Trophoblast cell (in vitro differentiated cells and primary cell): ENCODE results near the gene CARF.

ENCODE experiments used
- DNase-seq, 2 donors: peaks; one replicate each; pipeline ENCODE4 v3.0.0-alpha.2; 2016
- H2AFZ ChIP-seq: 2 replicates; pipeline ENCODE4 v1.6.1; 2013; ENCODE audit warnings: low read length, moderate library complexity, mild to moderate bottlenecking; ENCODE audit not compliant: insufficient read depth, poor library complexity
- H2AK5ac ChIP-seq: 2 replicates; pipeline ENCODE4 v1.6.1; 2013; ENCODE audit warnings: mild to moderate bottlenecking, low read length
- H2BK120ac ChIP-seq: 2 replicates; pipeline ENCODE4 v1.6.1; 2013; ENCODE audit warnings: low read length, mild to moderate bottlenecking, moderate library complexity; ENCODE audit not compliant: insufficient read depth, poor library complexity
- H2BK12ac ChIP-seq: 2 replicates; pipeline ENCODE4 v1.6.1; 2013; ENCODE audit warnings: mild to moderate bottlenecking, low read length, moderate library complexity
- H2BK5ac ChIP-seq: 2 replicates; pipeline ENCODE4 v1.6.1; 2013; ENCODE audit warnings: low read length, low read depth, moderate library complexity, mild to moderate bottlenecking; ENCODE audit not compliant: poor library complexity
- H3K14ac ChIP-seq: 2 replicates; pipeline ENCODE4 v1.6.1; 2013; ENCODE audit warnings: mild to moderate bottlenecking, low read length
- H3K18ac ChIP-seq: 2 replicates; pipeline ENCODE4 v1.6.1; 2013; ENCODE audit warnings: mild to moderate bottlenecking, low read length
- H3K23ac ChIP-seq: 2 replicates; pipeline ENCODE4 v1.6.1; 2013; ENCODE audit warnings: low read length
- H3K27ac ChIP-seq: 2 replicates; pipeline ENCODE4 v1.5.1; 2013; ENCODE audit warnings: low read depth, mild to moderate bottlenecking, inconsistent platforms, low read length, moderate library complexity
- H3K27me3 ChIP-seq: 2 replicates; pipeline ENCODE4 v1.6.1; 2013; ENCODE audit warnings: inconsistent platforms, mild to moderate bottlenecking, low read length, moderate library complexity; ENCODE audit not compliant: insufficient read depth
- H3K36me3 ChIP-seq, 2 experiments: 1 replicate in 1 of 2; 2 replicates in 1 of 2; pipeline ENCODE4 v1.6.1; 2013; ENCODE audit warnings: low read length in 2 of 2, mild to moderate bottlenecking in 2 of 2, moderate library complexity in 1 of 2; ENCODE audit not compliant: insufficient read depth in 2 of 2, control insufficient read depth in 1 of 2
- H3K4ac ChIP-seq: 2 replicates; pipeline ENCODE4 v1.6.1; 2013; ENCODE audit warnings: low read depth, mild to moderate bottlenecking, low read length, moderate library complexity
- H3K4me1 ChIP-seq, 2 experiments: 1 replicate in 1 of 2; 2 replicates in 1 of 2; pipeline ENCODE4 v1.6.1; 2013; ENCODE audit warnings: low read length in 2 of 2, mild to moderate bottlenecking in 2 of 2, moderate library complexity in 1 of 2; ENCODE audit not compliant: insufficient read depth in 2 of 2, control insufficient read depth in 1 of 2
- H3K4me2 ChIP-seq: 2 replicates; pipeline ENCODE4 v1.6.1; 2013; ENCODE audit warnings: inconsistent platforms, mild to moderate bottlenecking, low read length, moderate library complexity
- H3K4me3 ChIP-seq: 2 replicates; pipeline ENCODE4 v1.5.1; 2013; ENCODE audit warnings: mild to moderate bottlenecking, low read depth, low read length, inconsistent platforms
- H3K79me1 ChIP-seq: one replicate; pipeline ENCODE4 v1.6.1; 2013; ENCODE audit warnings: low read length
- H3K79me2 ChIP-seq: 2 replicates; pipeline ENCODE4 v1.6.1; 2013; ENCODE audit warnings: low read length, mild to moderate bottlenecking; ENCODE audit not compliant: control insufficient read depth, insufficient read depth, poor library complexity
- H3K9ac ChIP-seq: 2 replicates; pipeline ENCODE4 v1.6.1; 2013; ENCODE audit warnings: mild to moderate bottlenecking, low read length
- H3K9me3 ChIP-seq: 2 replicates; pipeline ENCODE4 v1.6.1; 2013; ENCODE audit warnings: low read depth, mild to moderate bottlenecking, control low read depth, inconsistent platforms, low read length; ENCODE audit not compliant: insufficient read depth
- H4K12ac ChIP-seq: 2 replicates; pipeline ENCODE4 v1.6.1; 2013; ENCODE audit warnings: low read depth, mild to moderate bottlenecking, low read length, moderate library complexity
- H4K8ac ChIP-seq: 2 replicates; pipeline ENCODE4 v1.6.1; 2013; ENCODE audit warnings: low read depth, mild to moderate bottlenecking, low read length, moderate library complexity
- H4K91ac ChIP-seq: one replicate; pipeline ENCODE4 v1.6.1; 2013; ENCODE audit warnings: low read depth, mild to moderate bottlenecking, low read length, moderate library complexity
- WGBS: extraction: QIAGEN DNeasy Blood & Tissue Kit; methylation state at CpG from one replicate; pipeline ENCODE4 v1.1.7; 2013; ENCODE audit warnings: missing lambda C conversion rate; ENCODE audit not compliant: insufficient read length, insufficient coverage; ENCODE audit errors: extremely low coverage; 5-methylcytosine and 5-hydroxymethylcytosine counted together

The CARF gene

GRCh38 chr2:202877699-202878098 lies 34.4 kb upstream of the CARF start:
- Histone ChIP-seq H3K4me3 (no peak overlapping the region), H3K27ac (no peak overlapping the region), H4K8ac (no peak overlapping the region), H3K23ac (no peak overlapping the region), H3K9ac (no peak overlapping the region), H2AFZ (no peak overlapping the region), H3K18ac (no peak overlapping the region), H3K79me2 (no peaks in the 10 kb centered on the region), H2BK12ac (no peak overlapping the region), H4K12ac (no peak overlapping the region), H2BK120ac (no peak overlapping the region), H3K14ac (no peak overlapping the region), H3K79me1 (no peaks in the 10 kb centered on the region), H3K4ac (no peak overlapping the region), H3K36me3 (peaks cover 9 to 10% of the 10 kb centered on the region in 2 experiments), H2BK5ac (no peak overlapping the region), H3K4me1 (no peaks in the 10 kb centered on the region), H3K9me3 (no peaks in the 10 kb centered on the region), H4K91ac (no peak overlapping the region), H3K27me3 (no peaks in the 10 kb centered on the region), H3K4me2 (no peak overlapping the region), H2AK5ac (no peak overlapping the region)
- WGBS = no CpG with 5 or more reads among the region's 2 CpGs
- DNase-seq = no peak

- H2BK12ac ChIP-seq = no peak overlapping the region
- no peak overlapping the region for H3K4ac ChIP-seq
- H3K18ac ChIP-seq = no peak overlapping the region
- H4K91ac ChIP-seq = no peak overlapping the region
- no peaks in the 10 kb centered on the region for H3K4me1 ChIP-seq
- no peaks in the 10 kb centered on the region for H3K79me1 ChIP-seq
- H2AFZ ChIP-seq = no peak overlapping the region
- H2AK5ac ChIP-seq = no peak overlapping the region
- no peak overlapping the region for H3K4me3 ChIP-seq
- H2BK120ac ChIP-seq = no peak overlapping the region
- no peak for DNase-seq
- H4K12ac ChIP-seq = no peak overlapping the region
- no peaks in the 10 kb centered on the region for H3K9me3 ChIP-seq
- no CpG with 5 or more reads among the region's 4 CpGs for WGBS
- H2BK5ac ChIP-seq = no peak overlapping the region
- no peak overlapping the region for H3K14ac ChIP-seq
- no peaks in the 10 kb centered on the region for H3K79me2 ChIP-seq
- peaks cover 20% of the 10 kb centered on the region in 2 experiments for H3K36me3 ChIP-seq
- H3K9ac ChIP-seq = no peak overlapping the region
- no peaks in the 10 kb centered on the region for H3K27me3 ChIP-seq
- no peak overlapping the region for H4K8ac ChIP-seq
- H3K27ac ChIP-seq = no peak overlapping the region
- H3K23ac ChIP-seq = no peak overlapping the region
- no peak overlapping the region for H3K4me2 ChIP-seq
These were observed 30.5 kb upstream of the CARF start for GRCh38 chr2:202881570-202881969.

- WGBS = no CpG with 5 or more reads among the region's 5 CpGs
- Histone ChIP-seq H3K4me1 (no peaks in the 10 kb centered on the region), H4K8ac (no peak overlapping the region)
These were observed 27.9 kb upstream of the CARF start for GRCh38 chr2:202883987-202884675.

GRCh38 chr2:202885190-202885589 lies 26.9 kb upstream of the CARF start:
- H2AK5ac ChIP-seq = no peak overlapping the region
- H3K4me2 ChIP-seq = no peak overlapping the region
- no peak overlapping the region for H3K14ac ChIP-seq
- H3K9ac ChIP-seq = no peak overlapping the region
- H4K12ac ChIP-seq = no peak overlapping the region
- no peak overlapping the region for H2BK5ac ChIP-seq
- H4K91ac ChIP-seq = no peak overlapping the region
- H3K9me3 ChIP-seq = no peaks in the 10 kb centered on the region
- H3K79me2 ChIP-seq = no peaks in the 10 kb centered on the region
- no peak overlapping the region for H3K4me3 ChIP-seq
- no peak overlapping the region for H2BK12ac ChIP-seq
- H3K4me1 ChIP-seq = no peaks in the 10 kb centered on the region
- H2AFZ ChIP-seq = no peak overlapping the region
- peaks cover 24 to 26% of the 10 kb centered on the region in 2 experiments for H3K36me3 ChIP-seq
- no peak overlapping the region for H3K23ac ChIP-seq
- H3K27me3 ChIP-seq = no peaks in the 10 kb centered on the region
- DNase-seq = no peak
- H3K79me1 ChIP-seq = no peaks in the 10 kb centered on the region
- no peak overlapping the region for H3K4ac ChIP-seq
- H4K8ac ChIP-seq = no peak overlapping the region
- no peak overlapping the region for H3K27ac ChIP-seq
- WGBS = no CpG with 5 or more reads among the region's 7 CpGs
- H2BK120ac ChIP-seq = no peak overlapping the region
- H3K18ac ChIP-seq = no peak overlapping the region

More at GRCh38 chr2:202883987-202884675, 27.9 kb upstream of the CARF start:
- no peak overlapping the region for H4K91ac ChIP-seq
- H2BK12ac ChIP-seq = no peak overlapping the region
- no peak overlapping the region for H4K12ac ChIP-seq
- H3K27ac ChIP-seq = no peak overlapping the region
- no peak overlapping the region for H2BK120ac ChIP-seq
- no peak for DNase-seq
- H3K27me3 ChIP-seq = no peaks in the 10 kb centered on the region
- H3K4ac ChIP-seq = no peak overlapping the region
- H3K4me3 ChIP-seq = no peak overlapping the region
- H3K9ac ChIP-seq = no peak overlapping the region
- peaks cover 24% of the 10 kb centered on the region in 2 experiments for H3K36me3 ChIP-seq
- no peak overlapping the region for H2BK5ac ChIP-seq
- H3K9me3 ChIP-seq = no peaks in the 10 kb centered on the region
- H2AK5ac ChIP-seq = no peak overlapping the region
- no peaks in the 10 kb centered on the region for H3K79me2 ChIP-seq
- no peak overlapping the region for H3K18ac ChIP-seq
- H3K4me2 ChIP-seq = no peak overlapping the region
- no peak overlapping the region for H2AFZ ChIP-seq
- no peak overlapping the region for H3K23ac ChIP-seq
- no peak overlapping the region for H3K14ac ChIP-seq
- no peaks in the 10 kb centered on the region for H3K79me1 ChIP-seq
